Gastrocnemius medialis (tissue), 4 donors: ENCODE measurements around the gene INPP5A. TPM values are rescaled to one million over a fixed set of nuclear protein-coding genes. Genes with fewer than 3 reads are reported as not detected.

ENCODE experiments used
- ATAC-seq, 2 donors: fragments of 150-250 bp; one replicate each; pipeline ENCODE4 v1.9.1; 2016
- DNase-seq, 2 donors: peaks; one replicate each; pipeline ENCODE4 v3.0.0-alpha.2; 2019
- H3K27ac ChIP-seq, 4 donors: fragments of 200-600 bp; sonication (generic); 1 replicate in 1 of 4; 2 replicates in 3 of 4; pipeline ENCODE4 v1.5.1; 2016 to 2018; ENCODE audit warnings: mild to moderate bottlenecking in 2 of 4, moderate library complexity in 1 of 4
- H3K27me3 ChIP-seq, 3 donors: fragments of 200-600 bp; sonication (generic) in 2 of 3; 1 replicate in 1 of 3; 2 replicates in 2 of 3; pipeline versions ENCODE4 v1.5.1 to v1.6.0; 2016 to 2019; ENCODE audit warnings: mild to moderate bottlenecking in 1 of 3, moderate library complexity in 1 of 3
- H3K36me3 ChIP-seq, 2 donors: fragments of 200-600 bp; sonication (generic) in 1 of 2; one replicate each; pipeline ENCODE4 v1.5.1; 2017 to 2018
- H3K4me1 ChIP-seq, 2 donors: fragments of 200-600 bp; sonication (generic) in 1 of 2; one replicate each; pipeline ENCODE4 v1.5.1; 2016 to 2017; ENCODE audit warnings: mild to moderate bottlenecking in 2 of 2
- H3K4me3 ChIP-seq, 4 donors: fragments of 200-600 bp; sonication (generic) in 3 of 4; 1 replicate in 1 of 4; 2 replicates in 3 of 4; pipeline ENCODE4 v1.5.1; 2016 to 2019; ENCODE audit warnings: mild to moderate bottlenecking in 2 of 4
- H3K9me3 ChIP-seq, 3 donors: fragments of 200-600 bp; sonication (generic) in 2 of 3; 1 replicate in 1 of 3; 2 replicates in 2 of 3; pipeline ENCODE4 v1.5.1; 2016 to 2019
- POLR2A ChIP-seq, 2 donors: fragments of 450-650 bp; IDR thresholded peaks; one replicate each; pipeline ENCODE4 v1.6.1; 2017; ENCODE audit warnings: antibody characterized with exemption in 2 of 2, mild to moderate bottlenecking in 2 of 2, moderate library complexity in 2 of 2
- in situ Hi-C, 4 donors: fragments of 200-750 bp; cut with MboI; loops; one replicate each; pipeline versions ENCODE4 v1.15.0 to v1.8.0; 2017; ENCODE audit warnings: low sequenced_read_pairs in 4 of 4
- intact Hi-C: fragments of 100-400 bp; cut with DNase I; formaldehyde crosslinking; loops from one replicate; pipeline ENCODE4 v1.15.1; 2023; ENCODE audit warnings: low total_unique reads
- total RNA-seq, 4 donors: library from RNA; depleted of rRNA; stranded (reverse); fragments of >200 nt; gene quantifications; one replicate each; pipeline versions ENCODE4 v1.1.0 to v1.2.3, GENCODE V29; 2016
- TF ChIP-seq, protein P1 (sequence below), 5 experiments: fragments of 450-650 bp in 3 of 5; fragments of 200-600 bp in 2 of 5; sonication (generic) in 2 of 5; IDR thresholded peaks in 4 of 5; conservative IDR thresholded peaks in 1 of 5; 1 replicate in 4 of 5; 2 replicates in 1 of 5; pipeline ENCODE4 v1.5.1; 2016 to 2019; ENCODE audit warnings: antibody characterized with exemption in 5 of 5, mild to moderate bottlenecking in 3 of 5, moderate library complexity in 3 of 5

Gene INPP5A
- total RNA-seq, 4 donors from 2014 or later: 74.9 to 107 (median 92.4) TPM

DNA sequence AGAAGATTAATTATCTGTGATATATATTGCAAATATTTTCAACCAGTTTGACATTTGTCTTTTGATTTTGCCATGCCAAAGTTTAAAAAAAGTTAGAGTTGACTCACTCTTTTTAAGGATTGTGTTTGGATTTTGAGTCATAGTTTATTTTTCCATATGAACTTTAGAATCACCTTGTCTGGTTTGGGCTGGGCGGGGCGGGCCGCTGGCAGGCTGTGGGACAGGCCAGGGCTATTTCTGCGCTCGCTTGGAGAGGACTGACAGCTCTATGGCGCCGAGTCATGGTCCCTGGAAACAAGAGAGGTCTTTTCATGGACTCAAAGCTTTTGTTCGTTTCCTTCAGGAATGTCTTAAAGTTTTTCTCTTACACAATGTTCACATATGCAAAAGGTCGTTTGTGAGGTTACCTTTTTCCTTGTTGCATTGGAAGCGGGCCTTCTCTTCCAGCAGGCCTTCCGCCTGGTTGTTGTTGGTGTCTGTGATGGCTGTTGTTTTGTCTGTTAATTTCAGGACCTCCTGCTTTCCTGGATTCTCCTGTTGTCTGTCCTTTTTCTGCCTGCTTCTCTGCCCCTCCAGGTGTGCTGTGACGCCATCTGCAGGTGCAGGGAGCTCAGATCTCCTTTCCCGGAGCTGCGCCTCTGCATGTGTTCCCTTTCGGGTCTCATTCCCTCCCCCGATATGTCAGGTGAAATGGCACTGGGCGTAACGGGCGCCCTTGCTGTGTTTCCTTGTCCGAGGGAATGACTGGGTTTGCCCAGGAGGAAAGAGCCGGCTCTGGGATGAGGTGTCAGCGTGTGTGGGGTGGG is 53.8 kb downstream of the INPP5A start:
- no peak for TF ChIP-seq POLR2A (IDR thresholded peaks at IDR 0.05)
- TF ChIP-seq, protein P1, sequence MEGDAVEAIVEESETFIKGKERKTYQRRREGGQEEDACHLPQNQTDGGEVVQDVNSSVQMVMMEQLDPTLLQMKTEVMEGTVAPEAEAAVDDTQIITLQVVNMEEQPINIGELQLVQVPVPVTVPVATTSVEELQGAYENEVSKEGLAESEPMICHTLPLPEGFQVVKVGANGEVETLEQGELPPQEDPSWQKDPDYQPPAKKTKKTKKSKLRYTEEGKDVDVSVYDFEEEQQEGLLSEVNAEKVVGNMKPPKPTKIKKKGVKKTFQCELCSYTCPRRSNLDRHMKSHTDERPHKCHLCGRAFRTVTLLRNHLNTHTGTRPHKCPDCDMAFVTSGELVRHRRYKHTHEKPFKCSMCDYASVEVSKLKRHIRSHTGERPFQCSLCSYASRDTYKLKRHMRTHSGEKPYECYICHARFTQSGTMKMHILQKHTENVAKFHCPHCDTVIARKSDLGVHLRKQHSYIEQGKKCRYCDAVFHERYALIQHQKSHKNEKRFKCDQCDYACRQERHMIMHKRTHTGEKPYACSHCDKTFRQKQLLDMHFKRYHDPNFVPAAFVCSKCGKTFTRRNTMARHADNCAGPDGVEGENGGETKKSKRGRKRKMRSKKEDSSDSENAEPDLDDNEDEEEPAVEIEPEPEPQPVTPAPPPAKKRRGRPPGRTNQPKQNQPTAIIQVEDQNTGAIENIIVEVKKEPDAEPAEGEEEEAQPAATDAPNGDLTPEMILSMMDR (IDR thresholded peaks at IDR 0.05 in 4 of 5, conservative IDR thresholded peaks at IDR 0.05 in 1 of 5): no peak
- ATAC-seq (peak; percentile 82 to 84), DNase-seq (peak; percentile 65 to 81)
- Histone ChIP-seq H3K4me1 (peaks cover 84 to 93% of the 10 kb centered on the region in 2 donors), H3K27ac (peak overlapping the region; percentile 77 to 93 (median 86)), H3K36me3 (no peaks in the 10 kb centered on the region), H3K27me3 (no peaks in the 10 kb centered on the region), H3K4me3 (peak overlapping the region in 3 of 4 donors; percentile 6 to 31 (median 19)), H3K9me3 (no peaks in the 10 kb centered on the region)
- in situ Hi-C loops (no loop called here), intact Hi-C loops (no loop called here)

DNA sequence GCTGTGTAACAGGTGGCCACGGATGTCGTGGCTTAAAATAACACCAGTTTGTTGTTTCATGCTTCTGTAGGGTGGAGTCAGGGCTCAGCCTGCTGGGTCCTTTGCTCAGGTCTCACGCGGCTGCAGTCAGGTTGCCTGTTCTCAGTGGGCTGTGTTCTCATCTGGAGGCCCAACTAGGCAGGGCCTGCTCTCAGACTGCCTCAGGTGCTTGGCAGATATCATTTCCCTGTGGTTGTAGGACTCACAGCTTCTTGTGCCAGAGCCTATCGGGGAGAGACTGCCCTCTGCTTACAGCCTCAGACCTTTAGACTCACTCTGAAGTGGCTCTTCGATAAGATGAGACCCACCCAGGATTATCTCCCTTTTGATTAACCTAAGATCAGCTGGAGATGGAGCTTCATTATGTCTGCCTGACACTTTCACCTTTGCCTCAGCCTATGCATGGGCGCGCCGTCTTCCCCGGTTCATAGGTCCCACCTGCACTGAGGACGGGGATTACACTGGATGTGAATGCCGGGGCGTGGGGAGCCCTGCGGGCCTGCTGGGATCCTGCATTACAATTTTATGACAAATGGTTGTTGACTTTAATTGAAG is 55.3 kb downstream of the INPP5A start:
- ATAC-seq: peak in 1 of 2 donors; percentile 6
- in situ Hi-C loops (no loop called here), intact Hi-C loops (no loop called here)
- no peak for TF ChIP-seq POLR2A (IDR thresholded peaks at IDR 0.05)
- TF ChIP-seq, protein P1 (IDR thresholded peaks at IDR 0.05 in 4 of 5, conservative IDR thresholded peaks at IDR 0.05 in 1 of 5): no peak
- Histone ChIP-seq H3K27ac (peak overlapping the region; percentile 77 to 93 (median 86)), H3K36me3 (no peaks in the 10 kb centered on the region), H3K4me1 (peaks cover 79 to 87% of the 10 kb centered on the region in 2 donors), H3K4me3 (no peak overlapping the region), H3K9me3 (no peaks in the 10 kb centered on the region), H3K27me3 (no peaks in the 10 kb centered on the region)
- DNase-seq: no peak

DNA sequence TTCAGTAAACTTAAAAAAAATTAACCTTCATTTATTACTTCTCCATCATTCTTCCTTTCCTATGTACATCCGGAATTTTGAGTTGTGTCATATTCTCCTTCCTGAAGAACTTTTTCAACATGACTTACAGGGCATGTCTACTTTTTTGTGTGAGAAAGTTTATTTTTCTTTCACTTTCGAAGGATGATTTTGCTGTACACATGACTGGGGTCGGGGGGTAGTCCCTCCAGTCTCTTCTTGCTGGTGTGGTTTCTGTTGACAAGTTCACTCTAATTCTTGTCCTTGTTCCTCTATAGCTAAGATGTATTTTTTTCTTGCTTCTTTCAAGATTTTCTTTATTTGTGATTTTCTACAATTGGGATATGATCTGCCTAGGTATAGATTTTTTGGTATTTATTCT is 55.8 kb downstream of the INPP5A start:
- Histone ChIP-seq H3K4me3 (no peak overlapping the region), H3K4me1 (peaks cover 75 to 82% of the 10 kb centered on the region in 2 donors), H3K27ac (peak overlapping the region; percentile 77 to 93 (median 86)), H3K9me3 (no peaks in the 10 kb centered on the region), H3K27me3 (no peaks in the 10 kb centered on the region), H3K36me3 (no peaks in the 10 kb centered on the region)
- intact Hi-C loops (no loop called here), in situ Hi-C loops (no loop called here)
- ATAC-seq (no peak), DNase-seq (no peak)
- TF ChIP-seq, protein P1 (IDR thresholded peaks at IDR 0.05 in 4 of 5, conservative IDR thresholded peaks at IDR 0.05 in 1 of 5): no peak
- no peak for TF ChIP-seq POLR2A (IDR thresholded peaks at IDR 0.05)

DNA sequence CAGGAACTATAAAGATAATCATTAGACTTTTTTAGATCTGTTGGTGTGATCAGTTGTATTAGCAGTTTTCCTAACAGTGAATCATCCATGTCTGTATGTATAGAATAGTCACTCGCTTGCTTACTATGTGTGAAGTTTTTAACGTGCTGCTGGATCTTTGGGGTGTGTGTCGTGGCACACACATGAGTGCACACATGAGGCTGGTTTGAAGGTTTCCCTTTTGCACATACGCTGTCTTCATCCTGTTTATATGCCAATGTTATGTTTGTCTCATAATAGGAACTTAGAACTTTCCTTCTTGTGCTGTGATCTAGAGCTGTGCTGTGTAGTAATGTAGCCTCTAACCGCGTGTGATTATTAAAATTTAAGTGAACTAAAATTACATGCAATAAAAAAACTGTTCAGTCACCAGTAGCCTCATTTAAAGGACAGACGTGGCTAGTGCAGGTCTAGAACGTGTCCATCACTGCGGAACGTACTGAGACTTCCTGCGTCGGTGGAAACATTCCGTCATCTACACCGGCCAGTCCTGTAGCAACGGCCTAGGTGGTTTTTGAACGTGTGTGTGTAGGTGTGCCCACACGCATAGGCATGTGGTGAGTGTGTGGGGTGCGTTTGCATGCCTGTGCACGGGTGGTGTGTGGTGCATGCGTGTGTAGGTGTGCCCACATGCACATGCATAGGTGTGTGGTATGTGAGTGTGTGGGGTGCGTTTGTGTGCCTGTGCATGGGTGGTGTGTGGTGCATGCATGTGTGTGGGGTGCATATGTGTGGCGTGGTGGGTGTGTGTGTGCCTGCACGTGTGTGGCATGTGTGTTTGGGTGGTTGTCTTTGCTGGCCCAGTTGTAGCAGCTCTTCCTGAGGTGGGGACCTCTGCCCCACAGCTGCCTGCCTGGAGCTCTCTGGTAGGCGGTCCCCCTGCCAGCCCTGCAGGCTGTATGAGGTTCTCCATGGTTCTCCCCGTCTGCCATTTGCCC is 56.6 kb downstream of the INPP5A start:
- H3K27me3 ChIP-seq: no peaks in the 10 kb centered on the region
- intact Hi-C loops (no loop called here), in situ Hi-C loops (no loop called here)
- DNase-seq: no peak
- H3K4me1 ChIP-seq: peaks cover 67 to 74% of the 10 kb centered on the region in 2 donors
- no peaks in the 10 kb centered on the region for H3K36me3 ChIP-seq
- no peak overlapping the region for H3K4me3 ChIP-seq
- no peak for TF ChIP-seq POLR2A (IDR thresholded peaks at IDR 0.05)
- TF ChIP-seq, protein P1 (IDR thresholded peaks at IDR 0.05 in 4 of 5, conservative IDR thresholded peaks at IDR 0.05 in 1 of 5): no peak
- no peaks in the 10 kb centered on the region for H3K9me3 ChIP-seq
- no peak for ATAC-seq
- peak overlapping the region in 2 of 4 donors; percentile 90 to 93 for H3K27ac ChIP-seq
